CD4-positive, alpha-beta memory T cell (primary cell): ENCODE data around the gene GALNT10. TPM values are rescaled to one million over a fixed set of nuclear protein-coding genes. Genes with fewer than 3 reads are reported as not detected.

Experiments used
- CTCF ChIA-PET: fragments of 350-600 bp; sonication (Branson Sonifier 250); formaldehyde crosslinking; loops from one replicate; lab custom pipeline; 2021; ENCODE audit warnings: inconsistent platforms; ENCODE audit not compliant: partially characterized antibody; lab: Charles Lee
- POLR2A ChIA-PET: fragments of 350-600 bp; sonication (Branson Sonifier 250); formaldehyde crosslinking; loops from one replicate; lab custom pipeline; 2021; ENCODE audit not compliant: partially characterized antibody; lab: Charles Lee
- DNase-seq, 5 donors: peaks; one replicate each; pipeline versions ENCODE4 v3.0.0 to v3.0.0-alpha.2; 2020 to 2022; ENCODE audit warnings: mixed read lengths in 1 of 5
- H3K27ac ChIP-seq: one replicate; pipeline ENCODE4 v1.7.0; 2013; ENCODE audit warnings: low read depth, low read length
- H3K27me3 ChIP-seq: 2 replicates; pipeline ENCODE4 v1.7.0; 2013; ENCODE audit warnings: mild to moderate bottlenecking, low read length, moderate library complexity; ENCODE audit not compliant: insufficient read depth
- H3K36me3 ChIP-seq: 2 replicates; pipeline ENCODE4 v1.7.0; 2013; ENCODE audit warnings: mild to moderate bottlenecking, low read length, moderate library complexity; ENCODE audit not compliant: insufficient read depth
- H3K4me1 ChIP-seq: 2 replicates; pipeline ENCODE4 v1.7.0; 2013; ENCODE audit warnings: mild to moderate bottlenecking, low read length, moderate library complexity; ENCODE audit not compliant: insufficient read depth
- H3K4me3 ChIP-seq, 2 donors: one replicate each; pipeline ENCODE4 v1.7.0; 2013; ENCODE audit warnings: low read length in 2 of 2, mild to moderate bottlenecking in 1 of 2
- H3K9me3 ChIP-seq, 2 donors: one replicate each; pipeline ENCODE4 v1.7.0; 2013; ENCODE audit warnings: low read length in 2 of 2, control low read depth in 1 of 2; ENCODE audit not compliant: control insufficient read depth in 1 of 2
- H3K27ac Mint-ChIP-seq, 7 donors: one replicate each; pipeline ENCODE4 v1.8.0; 2020 to 2021; ENCODE audit warnings: mixed read lengths in 7 of 7, mild to moderate bottlenecking in 6 of 7, inconsistent platforms in 3 of 7, moderate library complexity in 3 of 7
- H3K27me3 Mint-ChIP-seq, 2 donors: one replicate each; pipeline ENCODE4 v1.8.0; 2020 to 2021; ENCODE audit warnings: mixed read lengths in 2 of 2
- H3K36me3 Mint-ChIP-seq, 2 donors: one replicate each; pipeline ENCODE4 v1.8.0; 2020 to 2021; ENCODE audit warnings: mixed read lengths in 2 of 2, inconsistent platforms in 1 of 2, mild to moderate bottlenecking in 1 of 2
- H3K4me1 Mint-ChIP-seq, 4 donors: one replicate each; pipeline ENCODE4 v1.8.0; 2020 to 2021; ENCODE audit warnings: mixed read lengths in 4 of 4, mild to moderate bottlenecking in 1 of 4
- H3K4me3 Mint-ChIP-seq, 8 donors: one replicate each; pipeline ENCODE4 v1.8.0; 2020 to 2021; ENCODE audit warnings: mixed read lengths in 8 of 8, mild to moderate bottlenecking in 7 of 8, moderate library complexity in 6 of 8, inconsistent platforms in 3 of 8
- H3K9me3 Mint-ChIP-seq, 8 donors: one replicate each; pipeline ENCODE4 v1.8.0; 2020 to 2021; ENCODE audit warnings: mixed read lengths in 8 of 8, mild to moderate bottlenecking in 5 of 8, inconsistent platforms in 3 of 8, moderate library complexity in 1 of 8
- intact Hi-C: fragments of 100-400 bp; cut with micrococcal nuclease; formaldehyde crosslinking; loops from one replicate; pipeline ENCODE4 v1.15.1; 2023
- polyA plus RNA-seq, 2 donors: library from polyadenylated mRNA; unstranded; fragments of 300-500 nt; fragmentation: Illumina TruSeq; gene quantifications; one replicate each; pipeline ENCODE4 v1.2.3, GENCODE V29; 2021
- total RNA-seq, 2 experiments: library from RNA; stranded (reverse); gene quantifications; one replicate each; pipeline ENCODE4 v1.2.3, GENCODE V29; 2021

Gene GALNT10
- total and polyA plus RNA-seq, 4 experiments from 2014 or later = 9.6 to 35.7 (median 26.8) TPM

DNA sequence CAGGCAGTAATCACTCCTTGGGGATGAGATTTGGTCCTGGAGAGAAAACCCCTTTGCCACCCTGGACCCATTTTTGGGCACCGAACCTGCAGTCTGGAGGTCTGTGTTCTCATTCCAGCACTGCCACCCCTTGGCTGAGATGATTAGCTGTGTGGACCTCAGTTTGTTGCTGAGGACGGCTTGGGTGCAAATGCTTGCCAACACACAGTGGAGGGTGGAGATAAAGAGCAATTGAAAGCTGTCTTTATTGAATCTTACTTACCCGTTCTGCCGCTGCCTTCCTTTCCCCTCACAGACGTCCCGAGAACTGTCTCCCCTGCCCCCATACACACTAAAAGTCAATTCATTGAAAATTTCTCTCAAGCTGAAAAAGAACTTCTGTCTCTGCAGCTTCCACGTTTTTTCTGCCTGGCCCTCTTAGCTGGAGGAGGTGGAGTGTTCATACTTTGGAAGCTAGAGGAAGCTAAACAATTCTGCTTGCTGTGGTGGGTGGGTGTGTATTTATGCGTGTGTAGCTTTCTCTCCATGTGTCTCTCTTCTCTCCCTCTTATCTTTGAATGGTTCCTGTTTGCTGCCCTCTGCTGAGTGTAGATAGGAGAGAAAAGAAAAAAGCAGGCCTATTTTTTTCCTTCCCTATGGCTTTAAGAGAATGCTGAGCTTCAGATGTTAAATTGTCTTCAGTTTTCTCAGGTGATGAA is 6.6 kb downstream of the GALNT10 start:
- peaks cover 63% of the 10 kb centered on the region for H3K4me1 ChIP-seq
- Mint-ChIP-seq H3K4me1 (peaks cover 47 to 90% (median 73%) of the 10 kb centered on the region in 4 donors), H3K9me3 (no peaks in the 10 kb centered on the region), H3K36me3 (peaks cover 11 to 21% of the 10 kb centered on the region in 2 donors), H3K27ac (peak overlapping the region; percentile 80 to 95 (median 92)), H3K4me3 (peak overlapping the region in 5 of 8 donors; percentile 0 to 49 (median 43)), H3K27me3 (no peaks in the 10 kb centered on the region)
- intact Hi-C loops = loop anchor here (1.0 kb wide), 1 partner anchor 125 kb away; no protein-coding TSS in a partner anchor
- CTCF ChIA-PET = interaction anchor here (0.8 to 6.7 kb wide), 16 partner anchors 7 to 208 kb away, joined by 3 to 46 read pairs (median 9); partner anchors contain the start of gene GALNT10
- no peaks in the 10 kb centered on the region for H3K36me3 ChIP-seq
- H3K9me3 ChIP-seq = no peaks in the 10 kb centered on the region
- DNase-seq = peak in 1 of 5 donors; percentile 18
- H3K4me3 ChIP-seq = no peak overlapping the region
- POLR2A ChIA-PET = interaction anchor here (1.0 to 10.9 kb wide), 9 partner anchors 6 to 158 kb away, joined by 3 to 105 read pairs (median 6); partner anchors contain the start of genes FAM114A2, GALNT10 and MFAP3
- peak overlapping the region; percentile 47 for H3K27ac ChIP-seq
- no peaks in the 10 kb centered on the region for H3K27me3 ChIP-seq

DNA sequence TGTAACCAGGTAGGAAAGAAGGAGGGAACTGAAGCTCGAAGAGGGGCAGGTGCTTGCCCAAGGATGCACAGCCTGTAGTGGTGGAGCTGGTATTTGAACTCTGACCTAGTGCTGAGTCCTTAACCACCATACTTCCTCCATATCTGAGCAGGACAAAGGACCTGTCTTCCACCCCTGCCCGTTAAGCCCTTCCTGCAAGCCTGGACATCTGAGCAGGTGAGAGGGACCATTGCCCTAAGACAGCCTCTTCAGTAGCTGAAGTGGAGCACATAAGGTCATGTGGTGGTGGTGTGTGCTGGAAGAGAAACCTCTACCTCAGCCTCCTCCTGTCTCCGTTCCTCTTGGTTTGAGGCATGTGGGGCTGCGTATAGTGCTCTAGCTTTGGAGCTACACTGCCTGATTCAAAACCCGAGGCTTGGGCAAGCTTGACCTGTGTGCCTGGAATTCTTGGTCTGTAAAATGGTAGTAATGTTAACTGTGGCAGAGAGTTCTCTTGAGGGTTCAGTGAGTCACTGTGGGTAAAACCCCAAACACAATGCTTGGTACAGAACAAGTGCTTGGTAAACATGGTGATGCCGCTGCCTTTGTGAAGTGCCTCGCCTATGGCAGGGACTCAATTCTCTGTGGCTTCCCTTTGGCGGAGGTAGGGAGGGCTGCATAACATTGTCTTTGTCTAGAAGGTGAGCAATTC is 7.4 kb downstream of the GALNT10 start:
- H3K9me3 Mint-ChIP-seq = no peaks in the 10 kb centered on the region

DNA sequence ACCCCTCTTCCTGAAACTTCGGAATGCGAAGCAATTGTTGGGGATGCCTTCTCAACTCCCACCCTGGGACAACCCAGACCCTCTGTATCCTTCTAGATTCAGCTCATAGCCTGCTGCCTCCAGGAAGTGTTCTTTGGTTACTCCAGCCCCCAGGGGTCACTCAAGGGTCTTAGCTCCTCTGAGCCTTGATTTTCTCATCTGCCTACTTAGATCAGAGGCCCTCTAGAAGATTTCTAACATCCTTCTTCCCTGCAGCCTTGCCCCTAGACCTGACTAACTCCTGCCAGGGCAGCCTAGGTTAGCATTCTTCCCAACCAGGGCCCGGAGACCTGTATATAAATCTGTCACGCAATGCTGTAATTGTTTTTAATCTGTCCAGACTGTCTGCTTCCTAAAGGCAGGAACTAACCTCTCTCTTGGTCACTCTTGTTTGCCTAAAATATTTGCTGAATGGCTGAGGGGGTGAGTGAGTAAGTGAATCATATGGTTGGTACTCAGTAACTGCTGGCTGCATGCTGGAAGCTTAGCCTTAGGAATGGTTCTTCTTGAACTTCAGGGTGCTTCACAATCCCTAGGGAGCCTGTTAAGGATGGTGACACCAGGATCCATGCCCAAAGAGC is 8.2 kb downstream of the GALNT10 start:
- Mint-ChIP-seq H3K4me3 (peak overlapping the region in 3 of 8 donors; percentile 27 to 57 (median 38)), H3K4me1 (peaks cover 45 to 90% (median 73%) of the 10 kb centered on the region in 4 donors), H3K9me3 (no peaks in the 10 kb centered on the region), H3K27ac (peak overlapping the region; percentile 80 to 95 (median 92)), H3K27me3 (no peaks in the 10 kb centered on the region), H3K36me3 (peaks cover 11 to 25% of the 10 kb centered on the region in 2 donors)
- DNase-seq = no peak
- Histone ChIP-seq H3K9me3 (no peaks in the 10 kb centered on the region), H3K36me3 (no peaks in the 10 kb centered on the region), H3K4me3 (no peak overlapping the region), H3K27ac (peak overlapping the region; percentile 47), H3K27me3 (no peaks in the 10 kb centered on the region), H3K4me1 (peaks cover 66% of the 10 kb centered on the region)
- ChIA-PET CTCF (interaction anchor here (1.8 to 6.7 kb wide), 7 partner anchors 9 to 126 kb away, joined by 8 to 46 read pairs (median 18); partner anchors contain the start of gene GALNT10), POLR2A (interaction anchor here (1.0 to 10.9 kb wide), 6 partner anchors 8 to 38 kb away, joined by 3 to 105 read pairs (median 8); partner anchors contain the start of gene GALNT10)
- intact Hi-C loops = loop anchor here (1.0 kb wide), 1 partner anchor 8 kb away; the partner anchor contains the start of gene GALNT10

More for the DNA sequence above, 7.4 kb downstream of the GALNT10 start:
- H3K4me3 Mint-ChIP-seq = peak overlapping the region in 7 of 8 donors; percentile 3 to 75 (median 49)
- no peaks in the 10 kb centered on the region for H3K36me3 ChIP-seq
- intact Hi-C loops = loop anchor here (1.0 kb wide), 2 partner anchors 8 to 126 kb away; partner anchors contain the start of gene GALNT10
- H3K27ac Mint-ChIP-seq = peak overlapping the region; percentile 80 to 95 (median 92)
- H3K27ac ChIP-seq = peak overlapping the region; percentile 47
- DNase-seq = peak; percentile 53 to 83 (median 59)
- H3K27me3 Mint-ChIP-seq = no peaks in the 10 kb centered on the region
- no peak overlapping the region for H3K4me3 ChIP-seq
- H3K4me1 Mint-ChIP-seq = peaks cover 43 to 90% (median 72%) of the 10 kb centered on the region in 4 donors
- H3K4me1 ChIP-seq = peaks cover 63% of the 10 kb centered on the region
- no peaks in the 10 kb centered on the region for H3K9me3 ChIP-seq
- POLR2A ChIA-PET = interaction anchor here (1.0 to 10.9 kb wide), 9 partner anchors 7 to 159 kb away, joined by 3 to 105 read pairs (median 6); partner anchors contain the start of genes FAM114A2, GALNT10 and MFAP3
- peaks cover 11 to 25% of the 10 kb centered on the region in 2 donors for H3K36me3 Mint-ChIP-seq
- CTCF ChIA-PET = interaction anchor here (0.9 to 6.7 kb wide), 13 partner anchors 8 to 207 kb away, joined by 3 to 46 read pairs (median 11); partner anchors contain the start of gene GALNT10
- H3K27me3 ChIP-seq = no peaks in the 10 kb centered on the region

DNA sequence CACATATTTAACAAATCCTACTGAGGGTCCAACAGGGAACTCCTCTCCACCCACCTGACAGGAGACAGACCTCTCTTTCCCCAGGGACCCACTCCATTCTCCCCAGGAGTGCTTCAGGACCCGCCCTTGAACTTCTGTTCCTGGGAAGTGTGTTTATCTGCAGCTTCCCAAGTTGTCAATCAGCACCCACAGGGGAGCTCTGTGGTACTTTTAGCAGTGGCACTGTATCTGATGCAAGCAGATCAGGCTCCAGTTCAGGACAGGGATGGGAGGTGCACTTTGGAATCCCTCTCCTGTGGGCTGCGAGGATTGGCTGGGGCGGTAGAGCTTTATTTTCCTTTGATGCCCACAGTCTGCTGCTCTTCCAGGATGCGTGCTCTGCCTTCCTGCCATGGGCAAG is 8.7 kb downstream of the GALNT10 start:
- H3K36me3 ChIP-seq = no peaks in the 10 kb centered on the region
- peaks cover 69% of the 10 kb centered on the region for H3K4me1 ChIP-seq
- peaks cover 14 to 28% of the 10 kb centered on the region in 2 donors for H3K36me3 Mint-ChIP-seq

DNA sequence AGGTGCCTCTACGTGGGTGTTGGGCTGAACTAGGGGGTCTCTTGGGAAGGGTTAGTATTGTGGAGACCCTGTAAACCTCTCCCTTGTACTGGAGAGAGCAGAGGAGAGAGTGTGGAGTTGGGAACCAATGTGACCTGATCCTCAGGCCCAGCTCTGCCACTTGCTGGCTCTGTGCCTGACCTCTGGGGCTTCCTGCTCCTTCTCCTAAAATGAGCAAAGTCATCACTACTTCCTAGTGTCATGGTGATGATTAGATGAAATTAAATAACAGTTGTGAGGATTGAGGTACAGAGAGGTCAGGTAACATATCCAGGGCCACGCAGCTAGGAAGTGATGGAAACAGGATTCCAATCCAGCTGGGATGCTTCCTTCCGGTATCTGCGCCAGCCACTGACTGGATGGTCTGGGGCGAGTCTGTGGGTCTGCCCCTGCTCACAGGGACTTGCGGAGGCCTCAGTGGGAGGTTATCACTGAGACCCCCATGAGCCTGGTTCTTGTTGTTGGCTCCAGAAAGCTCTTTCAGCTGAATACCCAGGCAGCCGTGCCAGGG is 9.2 kb downstream of the GALNT10 start:
- no peak for DNase-seq

More for the DNA sequence above, 8.7 kb downstream of the GALNT10 start:
- Mint-ChIP-seq H3K9me3 (no peaks in the 10 kb centered on the region), H3K27me3 (no peaks in the 10 kb centered on the region), H3K4me3 (peak overlapping the region in 3 of 8 donors; percentile 11 to 49 (median 33)), H3K27ac (peak overlapping the region; percentile 80 to 95 (median 90)), H3K4me1 (peaks cover 47 to 89% (median 75%) of the 10 kb centered on the region in 4 donors)
- H3K27ac ChIP-seq = peak overlapping the region; percentile 47
- H3K9me3 ChIP-seq = no peaks in the 10 kb centered on the region
- intact Hi-C loops = no loop called here
- no peaks in the 10 kb centered on the region for H3K27me3 ChIP-seq
- ChIA-PET CTCF (interaction anchor here (0.8 to 6.7 kb wide), 3 partner anchors 9 to 270 kb away, joined by 3 to 46 read pairs (median 29); partner anchors contain the start of gene GALNT10), POLR2A (interaction anchor here (1.0 to 10.9 kb wide), 5 partner anchors 9 to 22 kb away, joined by 3 to 105 read pairs (median 7); partner anchors contain the start of gene GALNT10)
- DNase-seq = no peak
- no peak overlapping the region for H3K4me3 ChIP-seq

DNA sequence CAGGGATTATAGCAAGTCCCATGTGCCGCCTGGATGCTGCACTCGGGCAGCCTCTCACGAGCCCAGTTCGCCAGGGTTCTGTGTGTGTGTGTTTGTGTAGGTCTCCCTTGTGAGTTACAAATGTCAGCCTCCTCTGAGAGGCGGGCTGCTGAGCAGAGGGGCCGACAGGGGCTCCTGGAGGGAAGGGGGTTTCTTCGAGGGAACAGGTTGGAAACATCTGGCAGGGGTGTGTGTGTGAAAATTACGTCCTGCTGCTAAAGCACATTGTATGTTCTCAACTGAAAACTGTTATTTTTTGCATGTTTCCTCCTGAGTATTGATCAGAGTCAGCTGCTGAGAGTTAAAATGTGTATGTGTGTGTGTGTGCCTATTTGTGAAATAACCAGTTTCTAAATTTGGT is 9.7 kb downstream of the GALNT10 start:
- Histone ChIP-seq H3K4me3 (no peak overlapping the region), H3K27ac (no peak overlapping the region), H3K9me3 (no peaks in the 10 kb centered on the region), H3K4me1 (peaks cover 69% of the 10 kb centered on the region), H3K36me3 (no peaks in the 10 kb centered on the region), H3K27me3 (no peaks in the 10 kb centered on the region)
- Mint-ChIP-seq H3K4me1 (peaks cover 52 to 93% (median 76%) of the 10 kb centered on the region in 4 donors), H3K27me3 (no peaks in the 10 kb centered on the region), H3K27ac (peak overlapping the region in 6 of 7 donors; percentile 29 to 89 (median 80)), H3K36me3 (peaks cover 15 to 29% of the 10 kb centered on the region in 2 donors), H3K9me3 (no peaks in the 10 kb centered on the region), H3K4me3 (peak overlapping the region in 2 of 8 donors; percentile 3 to 17)
- ChIA-PET CTCF (interaction anchor here (1.2 to 6.7 kb wide), 4 partner anchors 10 to 128 kb away, joined by 3 to 46 read pairs (median 4); partner anchors contain the start of gene GALNT10), POLR2A (interaction anchor here (1.2 to 10.9 kb wide), 3 partner anchors 9 to 21 kb away, joined by 4 to 105 read pairs (median 8); partner anchors contain the start of gene GALNT10)
- no peak for DNase-seq
- intact Hi-C loops = no loop called here

More for the DNA sequence above, 9.2 kb downstream of the GALNT10 start:
- Mint-ChIP-seq H3K9me3 (no peaks in the 10 kb centered on the region), H3K27me3 (no peaks in the 10 kb centered on the region), H3K36me3 (peaks cover 17 to 30% of the 10 kb centered on the region in 2 donors), H3K4me3 (peak overlapping the region in 4 of 8 donors; percentile 3 to 49 (median 22)), H3K27ac (peak overlapping the region; percentile 62 to 95 (median 83)), H3K4me1 (peaks cover 50 to 91% (median 76%) of the 10 kb centered on the region in 4 donors)
- ChIA-PET POLR2A (interaction anchor here (1.2 to 10.9 kb wide), 3 partner anchors 9 to 22 kb away, joined by 4 to 105 read pairs (median 8); partner anchors contain the start of gene GALNT10), CTCF (interaction anchor here (0.8 to 6.7 kb wide), 4 partner anchors 10 to 270 kb away, joined by 3 to 46 read pairs (median 4); partner anchors contain the start of gene GALNT10)
- peak overlapping the region; percentile 47 for H3K27ac ChIP-seq
- no peaks in the 10 kb centered on the region for H3K9me3 ChIP-seq
- no peak overlapping the region for H3K4me3 ChIP-seq
- no peaks in the 10 kb centered on the region for H3K36me3 ChIP-seq
- peaks cover 69% of the 10 kb centered on the region for H3K4me1 ChIP-seq
- intact Hi-C loops = no loop called here
- no peaks in the 10 kb centered on the region for H3K27me3 ChIP-seq
